WTC11 (cell line): ENCODE measurements around the gene ITIH5.

Source experiments
- CTCF ChIP-seq: fragments of 200-600 bp; IDR thresholded peaks from 2 replicates; pipeline ENCODE4 v1.8.0; 2022; ENCODE audit warnings: antibody characterized with exemption
- HMGA2 ChIP-seq: fragments of 250-450 bp; sonication (Bioruptor Pico); IDR thresholded peaks from 2 replicates; pipeline ENCODE4 v1.4.0; 2021; ENCODE audit warnings: mild to moderate bottlenecking, moderate library complexity
- NFYB ChIP-seq: sonication (generic); formaldehyde crosslinking; conservative IDR thresholded peaks from 2 replicates; pipeline ENCODE4 v1.8.0; 2022; ENCODE audit warnings: low read depth, missing genetic modification reagents
- USF1 ChIP-seq: sonication (generic); formaldehyde crosslinking; IDR thresholded peaks from 2 replicates; pipeline ENCODE4 v1.8.0; 2022; ENCODE audit warnings: mild to moderate bottlenecking, missing genetic modification reagents
- USF2 ChIP-seq: sonication (generic); formaldehyde crosslinking; IDR thresholded peaks from 2 replicates; pipeline ENCODE4 v1.8.1; 2023; ENCODE audit warnings: mild to moderate bottlenecking, missing genetic modification reagents, moderate library complexity
- ZNF121 ChIP-seq: sonication (generic); formaldehyde crosslinking; IDR thresholded peaks from 2 replicates; pipeline ENCODE4 v1.8.0; 2023; ENCODE audit warnings: missing genetic modification reagents
- ZSCAN18 ChIP-seq: fragments of 250-450 bp; sonication (Bioruptor Pico); IDR thresholded peaks from 2 replicates; pipeline ENCODE4 v2.1.2; 2022; ENCODE audit warnings: mild to moderate bottlenecking, moderate library complexity
- TF ChIP-seq, protein P1 (sequence below): sonication (generic); formaldehyde crosslinking; IDR thresholded peaks from 2 replicates; pipeline ENCODE4 v1.8.1; 2023; ENCODE audit warnings: mild to moderate bottlenecking, moderate library complexity, missing genetic modification reagents

- TF ChIP-seq CTCF (no peak), USF1 (CRISPR knock-in tag) (no peak), HMGA2 (CRISPR knock-in tag) (no peak), ZNF121 (CRISPR knock-in tag) (no peak), NFYB (CRISPR knock-in tag) (no peak), ZSCAN18 (CRISPR knock-in tag) (no peak), USF2 (CRISPR knock-in tag) (no peak)
- TF ChIP-seq, protein P1, sequence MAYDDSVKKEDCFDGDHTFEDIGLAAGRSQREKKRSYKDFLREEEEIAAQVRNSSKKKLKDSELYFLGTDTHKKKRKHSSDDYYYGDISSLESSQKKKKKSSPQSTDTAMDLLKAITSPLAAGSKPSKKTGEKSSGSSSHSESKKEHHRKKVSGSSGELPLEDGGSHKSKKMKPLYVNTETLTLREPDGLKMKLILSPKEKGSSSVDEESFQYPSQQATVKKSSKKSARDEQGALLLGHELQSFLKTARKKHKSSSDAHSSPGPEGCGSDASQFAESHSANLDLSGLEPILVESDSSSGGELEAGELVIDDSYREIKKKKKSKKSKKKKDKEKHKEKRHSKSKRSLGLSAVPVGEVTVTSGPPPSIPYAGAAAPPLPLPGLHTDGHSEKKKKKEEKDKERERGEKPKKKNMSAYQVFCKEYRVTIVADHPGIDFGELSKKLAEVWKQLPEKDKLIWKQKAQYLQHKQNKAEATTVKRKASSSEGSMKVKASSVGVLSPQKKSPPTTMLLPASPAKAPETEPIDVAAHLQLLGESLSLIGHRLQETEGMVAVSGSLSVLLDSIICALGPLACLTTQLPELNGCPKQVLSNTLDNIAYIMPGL (CRISPR knock-in tag): no peak
Measured at GRCh38 chr10:7559386-7559785, 107.4 kb downstream of the ITIH5 start.
